ENCODE data around the gene SHTN1. TPM values are rescaled to one million over a fixed set of nuclear protein-coding genes. Genes with fewer than 3 reads are reported as not detected.

SHTN1 gene
- total and polyA plus RNA-seq, 10 of the 15 experiments (the other 5 are each of a cell fraction or from before 2014, with no cell fraction given): 0.79 to 4.0 (median 2.0) TPM

DNA sequence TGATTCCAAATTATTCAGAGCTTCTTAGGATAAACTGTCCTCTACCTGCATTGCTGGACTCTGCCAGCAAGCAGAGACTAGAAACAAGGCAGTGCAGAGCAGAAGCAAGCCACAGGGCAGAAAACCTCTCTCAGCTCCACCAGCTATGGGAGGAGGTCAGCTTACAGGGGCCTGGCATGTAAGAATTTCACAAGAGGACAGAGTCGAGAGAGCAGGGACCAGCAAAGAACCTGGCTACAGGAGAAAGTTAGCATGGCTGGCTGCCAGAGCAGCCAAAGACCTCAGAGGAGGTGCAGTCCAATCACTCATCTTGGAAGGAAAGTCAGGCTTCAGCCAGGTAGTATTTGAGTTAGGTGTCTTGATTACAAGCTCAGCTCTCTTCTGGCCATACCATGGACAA is 92.8 kb downstream of the SHTN1 start:
- Histone ChIP-seq H3K79me2 (ENCODE audit: control insufficient read depth, insufficient read depth, low read length) (no peaks in the 10 kb centered on the region), H3K9me3 (replicated peaks; ENCODE audit: control insufficient read depth, insufficient read depth, low read length) (no peaks in the 10 kb centered on the region), H3K9ac (ENCODE audit: control insufficient read depth, insufficient read depth, low read length) (no peak overlapping the region), H3K36me3 (ENCODE audit: control insufficient read depth in 2 of 2, insufficient read depth in 2 of 2, low read length in 1 of 2) (no peaks in the 10 kb centered on the region), H3K4me2 (ENCODE audit: control insufficient read depth, insufficient read depth) (no peak overlapping the region), H3K4me3 (no peak overlapping the region), H4K20me1 (ENCODE audit: control insufficient read depth, insufficient read depth) (no peaks in the 10 kb centered on the region), H3K27ac (ENCODE audit: control insufficient read depth, insufficient read depth) (no peak overlapping the region), H2AFZ (ENCODE audit: control insufficient read depth, low read depth, low read length) (no peak overlapping the region), H3K4me1 (ENCODE audit: control insufficient read depth, insufficient read depth, low read length) (no peaks in the 10 kb centered on the region), H3K27me3 (replicated peaks in 1 of 2; ENCODE audit: control insufficient read depth in 2 of 2, insufficient read depth in 2 of 2, low read length in 1 of 2) (no peaks in the 10 kb centered on the region)
- FAIRE-seq (no peak), DNase-seq (ENCODE audit: low read depth, low spot score) (no peak), ATAC-seq (no peak)
- RAD21 ChIA-PET (ENCODE audit: unreplicated experiment): interaction anchor here (0.8 kb wide), 1 partner anchor 107 kb away, joined by 3 read pairs; no protein-coding TSS in a partner anchor
- no peak for TF ChIP-seq NR2F1 (conservative IDR thresholded peaks at IDR 0.05)
- TF ChIP-seq IKZF1 (conservative IDR thresholded peaks at IDR 0.05): no peak
- TF ChIP-seq MEF2B (IDR thresholded peaks at IDR 0.05; ENCODE audit: partially characterized antibody, poor library complexity, severe bottlenecking): no peak
- no peak for TF ChIP-seq BCL3 (IDR thresholded peaks at IDR 0.05; ENCODE audit: borderline replicate concordance, insufficient read depth, low read depth, low read length, poor library complexity, severe bottlenecking)
- no peak for TF ChIP-seq CBFB (IDR thresholded peaks at IDR 0.05; ENCODE audit: low read depth)
- TF ChIP-seq, protein P1, sequence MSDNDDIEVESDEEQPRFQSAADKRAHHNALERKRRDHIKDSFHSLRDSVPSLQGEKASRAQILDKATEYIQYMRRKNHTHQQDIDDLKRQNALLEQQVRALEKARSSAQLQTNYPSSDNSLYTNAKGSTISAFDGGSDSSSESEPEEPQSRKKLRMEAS (IDR thresholded peaks at IDR 0.05; ENCODE audit: low read depth, low read length): no peak
- no peak for TF ChIP-seq MXI1 (IDR thresholded peaks at IDR 0.05; ENCODE audit: low read depth, low read length)
- TF ChIP-seq RBBP5 (conservative IDR thresholded peaks at IDR 0.05): no peak
- TF ChIP-seq JUNB (IDR thresholded peaks at IDR 0.05): no peak
- no peak for TF ChIP-seq YY1 (IDR thresholded peaks at IDR 0.05; ENCODE audit: low read depth, low read length)
- TF ChIP-seq SUZ12 (IDR thresholded peaks at IDR 0.05; ENCODE audit: unreplicated experiment): no peak
- no peak for TF ChIP-seq KLF5 (IDR thresholded peaks at IDR 0.05; ENCODE audit: partially characterized antibody)
- TF ChIP-seq POLR2A (IDR thresholded peaks at IDR 0.05; ENCODE audit: low read depth, low read length): no peak
- TF ChIP-seq, protein P2, sequence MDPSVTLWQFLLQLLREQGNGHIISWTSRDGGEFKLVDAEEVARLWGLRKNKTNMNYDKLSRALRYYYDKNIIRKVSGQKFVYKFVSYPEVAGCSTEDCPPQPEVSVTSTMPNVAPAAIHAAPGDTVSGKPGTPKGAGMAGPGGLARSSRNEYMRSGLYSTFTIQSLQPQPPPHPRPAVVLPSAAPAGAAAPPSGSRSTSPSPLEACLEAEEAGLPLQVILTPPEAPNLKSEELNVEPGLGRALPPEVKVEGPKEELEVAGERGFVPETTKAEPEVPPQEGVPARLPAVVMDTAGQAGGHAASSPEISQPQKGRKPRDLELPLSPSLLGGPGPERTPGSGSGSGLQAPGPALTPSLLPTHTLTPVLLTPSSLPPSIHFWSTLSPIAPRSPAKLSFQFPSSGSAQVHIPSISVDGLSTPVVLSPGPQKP (IDR thresholded peaks at IDR 0.05; ENCODE audit: low read depth, low read length): no peak
- TF ChIP-seq, protein P3, sequence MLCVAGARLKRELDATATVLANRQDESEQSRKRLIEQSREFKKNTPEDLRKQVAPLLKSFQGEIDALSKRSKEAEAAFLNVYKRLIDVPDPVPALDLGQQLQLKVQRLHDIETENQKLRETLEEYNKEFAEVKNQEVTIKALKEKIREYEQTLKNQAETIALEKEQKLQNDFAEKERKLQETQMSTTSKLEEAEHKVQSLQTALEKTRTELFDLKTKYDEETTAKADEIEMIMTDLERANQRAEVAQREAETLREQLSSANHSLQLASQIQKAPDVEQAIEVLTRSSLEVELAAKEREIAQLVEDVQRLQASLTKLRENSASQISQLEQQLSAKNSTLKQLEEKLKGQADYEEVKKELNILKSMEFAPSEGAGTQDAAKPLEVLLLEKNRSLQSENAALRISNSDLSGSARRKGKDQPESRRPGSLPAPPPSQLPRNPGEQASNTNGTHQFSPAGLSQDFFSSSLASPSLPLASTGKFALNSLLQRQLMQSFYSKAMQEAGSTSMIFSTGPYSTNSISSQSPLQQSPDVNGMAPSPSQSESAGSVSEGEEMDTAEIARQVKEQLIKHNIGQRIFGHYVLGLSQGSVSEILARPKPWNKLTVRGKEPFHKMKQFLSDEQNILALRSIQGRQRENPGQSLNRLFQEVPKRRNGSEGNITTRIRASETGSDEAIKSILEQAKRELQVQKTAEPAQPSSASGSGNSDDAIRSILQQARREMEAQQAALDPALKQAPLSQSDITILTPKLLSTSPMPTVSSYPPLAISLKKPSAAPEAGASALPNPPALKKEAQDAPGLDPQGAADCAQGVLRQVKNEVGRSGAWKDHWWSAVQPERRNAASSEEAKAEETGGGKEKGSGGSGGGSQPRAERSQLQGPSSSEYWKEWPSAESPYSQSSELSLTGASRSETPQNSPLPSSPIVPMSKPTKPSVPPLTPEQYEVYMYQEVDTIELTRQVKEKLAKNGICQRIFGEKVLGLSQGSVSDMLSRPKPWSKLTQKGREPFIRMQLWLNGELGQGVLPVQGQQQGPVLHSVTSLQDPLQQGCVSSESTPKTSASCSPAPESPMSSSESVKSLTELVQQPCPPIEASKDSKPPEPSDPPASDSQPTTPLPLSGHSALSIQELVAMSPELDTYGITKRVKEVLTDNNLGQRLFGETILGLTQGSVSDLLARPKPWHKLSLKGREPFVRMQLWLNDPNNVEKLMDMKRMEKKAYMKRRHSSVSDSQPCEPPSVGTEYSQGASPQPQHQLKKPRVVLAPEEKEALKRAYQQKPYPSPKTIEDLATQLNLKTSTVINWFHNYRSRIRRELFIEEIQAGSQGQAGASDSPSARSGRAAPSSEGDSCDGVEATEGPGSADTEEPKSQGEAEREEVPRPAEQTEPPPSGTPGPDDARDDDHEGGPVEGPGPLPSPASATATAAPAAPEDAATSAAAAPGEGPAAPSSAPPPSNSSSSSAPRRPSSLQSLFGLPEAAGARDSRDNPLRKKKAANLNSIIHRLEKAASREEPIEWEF (IDR thresholded peaks at IDR 0.05; ENCODE audit: insufficient replicate concordance, low read depth, low read length): no peak
- BruUV-seq (replicated peaks): no TSS peak
- POLR2A ChIA-PET: no interaction called here
- SMC1A ChIA-PET (ENCODE audit: uncharacterized antibody, unreplicated experiment): no interaction called here
- WGBS (ENCODE audit: insufficient coverage, insufficient replicate concordance, low lambda C conversion rate, missing lambda C conversion rate): 0% methylated on average over 1 of the region's 1 CpG
- in situ Hi-C loops (cut with MboI): no loop called here
- intact Hi-C loops (cut with micrococcal nuclease; ENCODE audit: unreplicated experiment): no loop called here
- CTCF ChIA-PET: interaction anchor here (1.0 to 1.1 kb wide), 2 partner anchors 24 to 263 kb away, joined by 3 read pairs; no protein-coding TSS in a partner anchor

Data from GM12878 (cell line).